HG03432 (cell line): Measurements from ENCODE around the gene NOL4L.

Experiments used
- ATAC-seq: cut with Tn5 transposase; IDR thresholded peaks from one replicate; pipeline ENCODE4 v1.9.1; 2021; ENCODE audit warnings: mild to moderate bottlenecking, moderate library complexity; ENCODE audit not compliant: unreplicated experiment

Gene NOL4L

GRCh38 chr20:32585011-32585585 lies at the start of gene NOL4L:
NOL4L (minus strand) TSS chr20:32585333; CDS start chr20:32584890, 443 bp downstream.
- ATAC-seq: no peak

GRCh38 chr20:32634041-32634805 lies 49.1 kb upstream of the NOL4L start:
- ATAC-seq: no peak

- ATAC-seq: no peak
Measured at GRCh38 chr20:32632461-32633354, 47.6 kb upstream of the NOL4L start.

- ATAC-seq: no peak
Measured at GRCh38 chr20:32631933-32632460, 46.9 kb upstream of the NOL4L start.

- no peak for ATAC-seq
Measured at GRCh38 chr20:32629813-32630212, 44.7 kb upstream of the NOL4L start.

- no peak for ATAC-seq
Measured at GRCh38 chr20:32628960-32629530, 43.9 kb upstream of the NOL4L start.

- peak; percentile 38 for ATAC-seq
Measured at GRCh38 chr20:32626859-32627636, 41.9 kb upstream of the NOL4L start.

GRCh38 chr20:32626407-32626806 lies 41.3 kb upstream of the NOL4L start:
- ATAC-seq: no peak

- ATAC-seq: no peak
Measured at GRCh38 chr20:32625996-32626395, 40.9 kb upstream of the NOL4L start.

GRCh38 chr20:32624687-32625345 lies 39.7 kb upstream of the NOL4L start:
- ATAC-seq: no peak

- ATAC-seq: no peak
Measured at GRCh38 chr20:32623667-32624157, 38.6 kb upstream of the NOL4L start.

GRCh38 chr20:32622585-32623468 lies 37.7 kb upstream of the NOL4L start:
- no peak for ATAC-seq

GRCh38 chr20:32621891-32622584 lies 36.9 kb upstream of the NOL4L start:
- ATAC-seq: no peak

GRCh38 chr20:32621071-32621890 lies 36.1 kb upstream of the NOL4L start:
- ATAC-seq: no peak

- no peak for ATAC-seq
Measured at GRCh38 chr20:32619586-32619985, 34.5 kb upstream of the NOL4L start.

- no peak for ATAC-seq
Measured at GRCh38 chr20:32614772-32615171, 29.6 kb upstream of the NOL4L start.

- no peak for ATAC-seq
Measured at GRCh38 chr20:32614303-32614702, 29.2 kb upstream of the NOL4L start.
